Measurements from ENCODE around the gene POU2F2. TPM values are rescaled to one million over a fixed set of nuclear protein-coding genes. Genes with fewer than 3 reads are reported as not detected.

POU2F2 gene
- total RNA-seq, 1 donor from 2014 or later = 1.6 TPM

GRCh38 chr19:42114412-42114811, 17.8 kb downstream of the POU2F2 start:
- Mint-ChIP-seq H3K36me3 (ENCODE audit: insufficient read depth) (no peaks in the 10 kb centered on the region), H3K4me3 (ENCODE audit: low read depth) (no peak overlapping the region)

GRCh38 chr19:42113641-42114348, 18.5 kb downstream of the POU2F2 start:
- H3K27ac Mint-ChIP-seq = no peak overlapping the region

More at GRCh38 chr19:42114412-42114811, 17.8 kb downstream of the POU2F2 start:
- Mint-ChIP-seq H3K27me3 (peaks cover 37% of the 10 kb centered on the region), H3K9me3 (ENCODE audit: low read depth) (no peaks in the 10 kb centered on the region), H3K27ac (no peak overlapping the region), H3K4me1 (ENCODE audit: low read depth) (no peaks in the 10 kb centered on the region)
- TF ChIP-seq CTCF (IDR thresholded peaks at IDR 0.05; ENCODE audit: unreplicated experiment) = no peak
- DNase-seq (ENCODE audit: low spot score, unreplicated experiment) = no peak

GRCh38 chr19:42111811-42112210, 20.4 kb downstream of the POU2F2 start:
- no peak for TF ChIP-seq CTCF (IDR thresholded peaks at IDR 0.05; ENCODE audit: unreplicated experiment)
- Mint-ChIP-seq H3K9me3 (ENCODE audit: low read depth) (no peaks in the 10 kb centered on the region), H3K27ac (no peak overlapping the region), H3K4me3 (ENCODE audit: low read depth) (no peak overlapping the region), H3K4me1 (ENCODE audit: low read depth) (no peaks in the 10 kb centered on the region), H3K27me3 (peaks cover 42% of the 10 kb centered on the region), H3K36me3 (ENCODE audit: insufficient read depth) (no peaks in the 10 kb centered on the region)
- no peak for DNase-seq (ENCODE audit: low spot score, unreplicated experiment)

More at GRCh38 chr19:42113641-42114348, 18.5 kb downstream of the POU2F2 start:
- no peaks in the 10 kb centered on the region for H3K9me3 Mint-ChIP-seq (ENCODE audit: low read depth)
- TF ChIP-seq CTCF (IDR thresholded peaks at IDR 0.05; ENCODE audit: unreplicated experiment) = peak; percentile 15
- H3K36me3 Mint-ChIP-seq (ENCODE audit: insufficient read depth) = no peaks in the 10 kb centered on the region
- H3K27me3 Mint-ChIP-seq = peaks cover 36% of the 10 kb centered on the region
- no peaks in the 10 kb centered on the region for H3K4me1 Mint-ChIP-seq (ENCODE audit: low read depth)
- no peak for DNase-seq (ENCODE audit: low spot score, unreplicated experiment)
- no peak overlapping the region for H3K4me3 Mint-ChIP-seq (ENCODE audit: low read depth)

GRCh38 chr19:42111384-42111783, 20.9 kb downstream of the POU2F2 start:
- no peak for DNase-seq (ENCODE audit: low spot score, unreplicated experiment)
- Mint-ChIP-seq H3K36me3 (ENCODE audit: insufficient read depth) (no peaks in the 10 kb centered on the region), H3K27ac (no peak overlapping the region), H3K9me3 (ENCODE audit: low read depth) (no peaks in the 10 kb centered on the region), H3K4me1 (ENCODE audit: low read depth) (no peaks in the 10 kb centered on the region), H3K27me3 (peaks cover 45% of the 10 kb centered on the region), H3K4me3 (ENCODE audit: low read depth) (no peak overlapping the region)
- TF ChIP-seq CTCF (IDR thresholded peaks at IDR 0.05; ENCODE audit: unreplicated experiment) = no peak

GRCh38 chr19:42110658-42111057, 21.6 kb downstream of the POU2F2 start:
- Mint-ChIP-seq H3K36me3 (ENCODE audit: insufficient read depth) (no peaks in the 10 kb centered on the region), H3K27ac (no peak overlapping the region), H3K27me3 (peaks cover 48% of the 10 kb centered on the region), H3K9me3 (ENCODE audit: low read depth) (no peaks in the 10 kb centered on the region), H3K4me3 (ENCODE audit: low read depth) (no peak overlapping the region), H3K4me1 (ENCODE audit: low read depth) (no peaks in the 10 kb centered on the region)
- no peak for TF ChIP-seq CTCF (IDR thresholded peaks at IDR 0.05; ENCODE audit: unreplicated experiment)
- no peak for DNase-seq (ENCODE audit: low spot score, unreplicated experiment)
